T-helper 2 cell treated with Interferon-gamma antibody and Interleukin-4, amounts not matched to agents 100 ng/mL and 5 ng/mL, for 36 hours (primary cell): ENCODE data around the gene SPPL3. TPM values are rescaled to one million over a fixed set of nuclear protein-coding genes. Genes with fewer than 3 reads are reported as not detected.
"Not testable (repeated sequence)": the region's sequence is repeated elsewhere in the genome, so short reads cannot be mapped to it uniquely, and the experiment has no call there.

Experiments used
- intact Hi-C: fragments of 100-400 bp; cut with micrococcal nuclease; formaldehyde crosslinking; loops from one replicate; pipeline ENCODE4 v1.15.1; 2023
- total RNA-seq: library from RNA; stranded (reverse); gene quantifications from 2 replicates; pipeline ENCODE4 v1.2.3, GENCODE V29; 2022

Gene SPPL3
- total RNA-seq, 1 donor from 2014 or later: 33.8 TPM

GRCh38 chr12:120821878-120822277 lies 82.3 kb downstream of the SPPL3 start:
- intact Hi-C loops: no loop called here

GRCh38 chr12:120820884-120821510 lies 83.2 kb downstream of the SPPL3 start:
- intact Hi-C loops: no loop called here

GRCh38 chr12:120818416-120818815 lies 85.7 kb downstream of the SPPL3 start:
- intact Hi-C loops: no loop called here

GRCh38 chr12:120817559-120818330 lies 86.4 kb downstream of the SPPL3 start:
- intact Hi-C loops: no loop called here

GRCh38 chr12:120816363-120816762 lies 87.8 kb downstream of the SPPL3 start:
- intact Hi-C loops: no loop called here

GRCh38 chr12:120814903-120815429 lies 89.2 kb downstream of the SPPL3 start:
- intact Hi-C loops: no loop called here

GRCh38 chr12:120814203-120814902 lies 89.8 kb downstream of the SPPL3 start:
- intact Hi-C loops: no loop called here

GRCh38 chr12:120813588-120814153 lies 90.5 kb downstream of the SPPL3 start:
- intact Hi-C loops: no loop called here

- intact Hi-C loops: no loop called here
These were observed 94.1 kb downstream of the SPPL3 start for GRCh38 chr12:120810021-120810420.

- intact Hi-C loops: no loop called here
These were observed 99.7 kb downstream of the SPPL3 start for GRCh38 chr12:120804428-120804827.

- intact Hi-C loops: no loop called here
These were observed 103.0 kb downstream of the SPPL3 start for GRCh38 chr12:120801146-120801545.

- intact Hi-C loops: no loop called here
These were observed 103.5 kb downstream of the SPPL3 start for GRCh38 chr12:120800665-120801064.

- intact Hi-C loops: no loop called here
These were observed 104.7 kb downstream of the SPPL3 start for GRCh38 chr12:120799243-120800045.

GRCh38 chr12:120798696-120799095 lies 105.5 kb downstream of the SPPL3 start:
- intact Hi-C loops: no loop called here

GRCh38 chr12:120797677-120798642 lies 106.2 kb downstream of the SPPL3 start:
- intact Hi-C loops: no loop called here

- intact Hi-C loops: no loop called here
These were observed 108.5 kb downstream of the SPPL3 start for GRCh38 chr12:120795441-120796178.

- intact Hi-C loops: no loop called here
These were observed 110.8 kb downstream of the SPPL3 start for GRCh38 chr12:120793357-120793756.

- intact Hi-C loops: not testable (repeated sequence)
These were observed 111.7 kb downstream of the SPPL3 start for GRCh38 chr12:120792456-120792855.

GRCh38 chr12:120791669-120792176 lies 112.4 kb downstream of the SPPL3 start:
- intact Hi-C loops: no loop called here
